ENCODE measurements around the gene COL2A1.

DNA sequence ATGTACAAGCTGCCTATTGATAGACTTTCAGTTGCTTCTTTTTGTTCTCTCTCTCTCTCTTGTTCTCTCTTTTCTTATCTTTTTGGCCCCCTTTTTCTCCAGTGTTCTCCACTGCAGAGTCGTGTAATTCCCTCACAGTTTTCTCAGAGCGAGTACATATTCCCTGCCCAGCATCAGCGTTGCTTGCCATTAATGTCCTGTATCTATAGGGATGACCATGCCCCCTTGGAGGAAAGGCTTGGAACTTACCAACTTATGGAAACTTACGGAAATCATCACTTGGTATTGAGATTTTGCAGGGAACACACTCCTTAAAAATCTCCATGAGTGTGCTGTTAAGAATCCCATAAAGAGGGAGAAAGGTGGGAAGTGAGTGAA lies 14.3 kb upstream of the COL2A1 start:
- TF ChIP-seq POLR2A (IDR thresholded peaks at IDR 0.05) = no peak
- TF ChIP-seq, protein P1, sequence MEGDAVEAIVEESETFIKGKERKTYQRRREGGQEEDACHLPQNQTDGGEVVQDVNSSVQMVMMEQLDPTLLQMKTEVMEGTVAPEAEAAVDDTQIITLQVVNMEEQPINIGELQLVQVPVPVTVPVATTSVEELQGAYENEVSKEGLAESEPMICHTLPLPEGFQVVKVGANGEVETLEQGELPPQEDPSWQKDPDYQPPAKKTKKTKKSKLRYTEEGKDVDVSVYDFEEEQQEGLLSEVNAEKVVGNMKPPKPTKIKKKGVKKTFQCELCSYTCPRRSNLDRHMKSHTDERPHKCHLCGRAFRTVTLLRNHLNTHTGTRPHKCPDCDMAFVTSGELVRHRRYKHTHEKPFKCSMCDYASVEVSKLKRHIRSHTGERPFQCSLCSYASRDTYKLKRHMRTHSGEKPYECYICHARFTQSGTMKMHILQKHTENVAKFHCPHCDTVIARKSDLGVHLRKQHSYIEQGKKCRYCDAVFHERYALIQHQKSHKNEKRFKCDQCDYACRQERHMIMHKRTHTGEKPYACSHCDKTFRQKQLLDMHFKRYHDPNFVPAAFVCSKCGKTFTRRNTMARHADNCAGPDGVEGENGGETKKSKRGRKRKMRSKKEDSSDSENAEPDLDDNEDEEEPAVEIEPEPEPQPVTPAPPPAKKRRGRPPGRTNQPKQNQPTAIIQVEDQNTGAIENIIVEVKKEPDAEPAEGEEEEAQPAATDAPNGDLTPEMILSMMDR (IDR thresholded peaks at IDR 0.05) = no peak

All from uterus (tissue), 2 donors.